Lung microvascular endothelial cell (primary cell): ENCODE data around the gene ENTPD2. TPM values are rescaled to one million over a fixed set of nuclear protein-coding genes. Genes with fewer than 3 reads are reported as not detected.
"Not testable (repeated sequence)": the region's sequence is repeated elsewhere in the genome, so short reads cannot be mapped to it uniquely, and the experiment has no call there.

ENCODE experiments used
- DNase-seq, 2 donors: peaks; one replicate each; pipeline versions ENCODE4 v3.0.0 to v3.0.0-alpha.2; 2010; ENCODE audit warnings: low read depth in 2 of 2
- total RNA-seq: library from RNA; depleted of rRNA; stranded (reverse); fragments of >200 nt; gene quantifications from 2 replicates; pipeline ENCODE4 v1.2.1, GENCODE V29; 2014

ENTPD2 gene
- total RNA-seq, 1 donor from 2014 or later: not detected

- DNase-seq: peak; percentile 58 to 69
Measured at GRCh38 chr9:137045294-137046087, 8.4 kb downstream of the ENTPD2 start.

GRCh38 chr9:137044502-137045177 is 9.2 kb downstream of the ENTPD2 start:
- peak in 1 of 2 donors; percentile 36 for DNase-seq

GRCh38 chr9:137044037-137044436 is 9.8 kb downstream of the ENTPD2 start:
- no peak for DNase-seq

GRCh38 chr9:137042751-137043727 is 10.8 kb downstream of the ENTPD2 start:
- peak; percentile 34 to 41 for DNase-seq

- peak; percentile 32 to 39 for DNase-seq
Measured at GRCh38 chr9:137041124-137041523, 12.7 kb downstream of the ENTPD2 start.

- DNase-seq: no peak
Measured at GRCh38 chr9:137040568-137040967, 13.3 kb downstream of the ENTPD2 start.

GRCh38 chr9:137039611-137040366 is 14.1 kb downstream of the ENTPD2 start:
- no peak for DNase-seq

- no peak for DNase-seq
Measured at GRCh38 chr9:137038916-137039315, 14.9 kb downstream of the ENTPD2 start.

GRCh38 chr9:137037483-137037882 is 16.4 kb downstream of the ENTPD2 start:
- DNase-seq: no peak

GRCh38 chr9:137037035-137037434 is 16.8 kb downstream of the ENTPD2 start:
- DNase-seq: no peak

- no peak for DNase-seq
Measured at GRCh38 chr9:137035937-137036336, 17.9 kb downstream of the ENTPD2 start.

- DNase-seq: no peak
Measured at GRCh38 chr9:137035507-137035834, 18.4 kb downstream of the ENTPD2 start.

- peak; percentile 85 to 92 for DNase-seq
Measured at GRCh38 chr9:137034709-137035506, 19.0 kb downstream of the ENTPD2 start.

GRCh38 chr9:137034039-137034708 is 19.7 kb downstream of the ENTPD2 start:
- no peak for DNase-seq

GRCh38 chr9:137033481-137033880 is 20.4 kb downstream of the ENTPD2 start:
- DNase-seq: not testable (repeated sequence)

GRCh38 chr9:137032858-137033257 is 21.0 kb downstream of the ENTPD2 start:
- no peak for DNase-seq

- DNase-seq: no peak
Measured at GRCh38 chr9:137031904-137032640, 21.8 kb downstream of the ENTPD2 start, which contains the start of gene FUT7. Gene FUT7 (minus strand): TSS chr9:137032088. CDS start chr9:137031991, 97 bp downstream.
